HUES64 (cell line): ENCODE data around the gene ITPRIP.

Source experiments
- H3K27ac ChIP-seq: 2 replicates; pipeline ENCODE4 v1.7.0; 2013; ENCODE audit warnings: low read depth, low read length, inconsistent platforms
- H3K27me3 ChIP-seq: 2 replicates; pipeline ENCODE4 v1.6.1; 2013; ENCODE audit warnings: mild to moderate bottlenecking, low read length; ENCODE audit not compliant: insufficient read depth
- H3K36me3 ChIP-seq: 2 replicates; pipeline ENCODE4 v1.6.1; 2013; ENCODE audit warnings: mild to moderate bottlenecking, low read length; ENCODE audit not compliant: insufficient read depth
- H3K4me1 ChIP-seq: 2 replicates; pipeline ENCODE4 v1.6.1; 2013; ENCODE audit warnings: mild to moderate bottlenecking, low read length, moderate library complexity; ENCODE audit not compliant: insufficient read depth
- H3K4me3 ChIP-seq: 2 replicates; pipeline ENCODE4 v1.5.1; 2013; ENCODE audit warnings: mild to moderate bottlenecking, low read length, moderate library complexity
- H3K9ac ChIP-seq: 2 replicates; pipeline ENCODE4 v1.6.1; 2013; ENCODE audit warnings: mild to moderate bottlenecking, low read depth, low read length
- H3K9me3 ChIP-seq: 2 replicates; pipeline ENCODE4 v1.6.1; 2013; ENCODE audit warnings: low read depth, low read length; ENCODE audit not compliant: insufficient read depth
- WGBS: fragments of 150-250, 120-280 bp; methylation state at CpG from one replicate; pipeline ENCODE4 v1.1.7; 2013; ENCODE audit warnings: missing lambda C conversion rate; 5-methylcytosine and 5-hydroxymethylcytosine counted together

ITPRIP gene

GRCh38 chr10:104351919-104352318 lies 13.7 kb upstream of the ITPRIP start:
- Histone ChIP-seq H3K9me3 (no peaks in the 10 kb centered on the region), H3K27me3 (peaks cover 23% of the 10 kb centered on the region), H3K36me3 (no peaks in the 10 kb centered on the region), H3K27ac (no peak overlapping the region), H3K9ac (no peak overlapping the region), H3K4me3 (no peak overlapping the region), H3K4me1 (peaks cover 10% of the 10 kb centered on the region)
- WGBS = 100% methylated on average over 1 of the region's 1 CpG

GRCh38 chr10:104351061-104351702 lies 12.9 kb upstream of the ITPRIP start:
- Histone ChIP-seq H3K27me3 (peaks cover 23% of the 10 kb centered on the region), H3K27ac (no peak overlapping the region), H3K9ac (no peak overlapping the region), H3K4me1 (peaks cover 10% of the 10 kb centered on the region), H3K4me3 (no peak overlapping the region), H3K36me3 (no peaks in the 10 kb centered on the region), H3K9me3 (no peaks in the 10 kb centered on the region)
- 90% methylated on average over 2 of the region's 2 CpGs for WGBS

- Histone ChIP-seq H3K9me3 (no peaks in the 10 kb centered on the region), H3K27ac (no peak overlapping the region), H3K9ac (no peak overlapping the region), H3K4me1 (peaks cover 10% of the 10 kb centered on the region), H3K36me3 (no peaks in the 10 kb centered on the region), H3K27me3 (peaks cover 18% of the 10 kb centered on the region), H3K4me3 (no peak overlapping the region)
- WGBS = 45% methylated on average over 5 of the region's 6 CpGs
These were observed 11.9 kb upstream of the ITPRIP start for GRCh38 chr10:104350127-104350635.

- H3K9me3 ChIP-seq = no peaks in the 10 kb centered on the region
- peak overlapping the region; percentile 57 for H3K9ac ChIP-seq
- H3K4me1 ChIP-seq = peaks cover 10% of the 10 kb centered on the region
- peak overlapping the region; percentile 43; the same call in 1 of the 2 replicates for H3K27ac ChIP-seq
- peaks cover 13% of the 10 kb centered on the region for H3K27me3 ChIP-seq
- H3K36me3 ChIP-seq = no peaks in the 10 kb centered on the region
- H3K4me3 ChIP-seq = no peak overlapping the region
- WGBS = 40% methylated on average over 5 of the region's 5 CpGs
These were observed 11.4 kb upstream of the ITPRIP start for GRCh38 chr10:104349623-104350126.

DNA sequence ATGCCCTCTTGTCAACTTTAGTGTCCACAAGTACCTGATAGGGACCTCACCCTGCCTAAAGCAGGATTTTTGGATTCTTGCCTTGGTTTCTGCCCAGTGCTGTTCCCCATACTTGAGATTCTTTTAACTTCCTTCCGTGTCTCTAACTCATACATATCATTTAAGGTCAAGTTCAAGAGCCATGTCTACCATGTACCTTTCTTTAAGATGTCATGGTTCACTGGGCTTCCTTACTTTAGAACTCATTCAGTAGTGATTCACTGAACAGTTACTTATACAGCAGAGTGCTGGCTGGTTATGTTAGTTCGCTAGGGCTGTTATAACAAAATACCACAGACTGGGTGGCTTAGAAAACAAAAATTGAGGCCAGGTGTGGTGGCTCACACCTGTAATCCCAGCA lies 10.3 kb upstream of the ITPRIP start:
- Histone ChIP-seq H3K4me3 (no peak overlapping the region), H3K36me3 (no peaks in the 10 kb centered on the region), H3K27me3 (peaks cover 2% of the 10 kb centered on the region; the same call in 1 of the 2 replicates), H3K9ac (no peak overlapping the region), H3K27ac (no peak overlapping the region), H3K4me1 (peaks cover 10% of the 10 kb centered on the region), H3K9me3 (no peaks in the 10 kb centered on the region)
- WGBS = 91% methylated on average over 2 of the region's 2 CpGs

GRCh38 chr10:104347295-104348045 lies 9.2 kb upstream of the ITPRIP start:
- Histone ChIP-seq H3K4me1 (peaks cover 16% of the 10 kb centered on the region), H3K9me3 (no peaks in the 10 kb centered on the region), H3K27me3 (0 out of 2 replicates have a peak, but pooled peaks cover under 1% of the 10 kb centered on the region), H3K4me3 (no peak overlapping the region), H3K27ac (no peak overlapping the region), H3K36me3 (no peaks in the 10 kb centered on the region), H3K9ac (no peak overlapping the region)
- 94% methylated on average over 4 of the region's 4 CpGs for WGBS

DNA sequence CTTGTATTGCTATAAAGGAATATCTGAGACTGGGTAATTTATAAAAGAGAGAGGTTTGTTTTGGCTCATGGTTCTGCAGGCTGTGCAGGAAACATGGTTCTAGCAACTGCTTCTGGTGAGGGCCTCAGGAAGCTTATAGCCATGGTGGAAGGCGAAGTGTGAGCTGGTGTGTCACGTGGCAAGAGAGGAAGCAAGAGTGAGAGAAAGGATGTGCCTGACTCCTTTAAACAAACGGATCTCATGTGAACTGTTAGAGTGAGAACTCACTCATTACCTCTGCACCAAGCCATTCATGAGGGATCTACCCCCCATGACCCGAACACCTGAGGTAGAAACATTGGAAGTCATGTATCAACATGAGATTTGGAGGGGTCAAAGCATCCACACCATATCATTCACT lies 7.7 kb upstream of the ITPRIP start:
- 81% methylated on average over 4 of the region's 4 CpGs for WGBS
- Histone ChIP-seq H3K27me3 (no peaks in the 10 kb centered on the region), H3K9ac (no peak overlapping the region), H3K4me1 (peaks cover 16% of the 10 kb centered on the region), H3K27ac (no peak overlapping the region), H3K9me3 (no peaks in the 10 kb centered on the region), H3K36me3 (no peaks in the 10 kb centered on the region), H3K4me3 (no peak overlapping the region)

GRCh38 chr10:104345515-104345914 lies 7.2 kb upstream of the ITPRIP start:
- H3K4me3 ChIP-seq = no peak overlapping the region

GRCh38 chr10:104344219-104344618 lies 6.0 kb upstream of the ITPRIP start:
- H3K9ac ChIP-seq = no peak overlapping the region
- H3K4me1 ChIP-seq = peaks cover 19% of the 10 kb centered on the region; the same call in 1 of the 2 replicates
- H3K4me3 ChIP-seq = no peak overlapping the region
- H3K36me3 ChIP-seq = no peaks in the 10 kb centered on the region
- H3K9me3 ChIP-seq = no peaks in the 10 kb centered on the region
- WGBS = 100% methylated on average over 1 of the region's 1 CpG
- no peak overlapping the region for H3K27ac ChIP-seq
- H3K27me3 ChIP-seq = peaks cover 15% of the 10 kb centered on the region; the same call in 1 of the 2 replicates

More at GRCh38 chr10:104345515-104345914, 7.2 kb upstream of the ITPRIP start:
- peaks cover 2% of the 10 kb centered on the region; the same call in 1 of the 2 replicates for H3K27me3 ChIP-seq
- no peaks in the 10 kb centered on the region for H3K9me3 ChIP-seq
- no peak overlapping the region for H3K9ac ChIP-seq
- H3K27ac ChIP-seq = no peak overlapping the region
- H3K4me1 ChIP-seq = peaks cover 16% of the 10 kb centered on the region
- no peaks in the 10 kb centered on the region for H3K36me3 ChIP-seq

GRCh38 chr10:104342941-104343411 lies 4.7 kb upstream of the ITPRIP start:
- H3K27me3 ChIP-seq = peaks cover 18% of the 10 kb centered on the region; the same call in 1 of the 2 replicates
- H3K4me1 ChIP-seq = peaks cover 18% of the 10 kb centered on the region; the same call in 1 of the 2 replicates
- no peak overlapping the region for H3K9ac ChIP-seq
- WGBS = 65% methylated on average over 3 of the region's 3 CpGs
- no peak overlapping the region for H3K4me3 ChIP-seq
- H3K36me3 ChIP-seq = no peaks in the 10 kb centered on the region
- no peak overlapping the region for H3K27ac ChIP-seq
- no peaks in the 10 kb centered on the region for H3K9me3 ChIP-seq

GRCh38 chr10:104340641-104341040 lies 2.4 kb upstream of the ITPRIP start:
- no peak overlapping the region for H3K9ac ChIP-seq
- H3K27me3 ChIP-seq = peaks cover 18% of the 10 kb centered on the region; the same call in 1 of the 2 replicates
- H3K9me3 ChIP-seq = no peaks in the 10 kb centered on the region
- no peaks in the 10 kb centered on the region for H3K36me3 ChIP-seq
- H3K4me1 ChIP-seq = peaks cover 26% of the 10 kb centered on the region
- H3K27ac ChIP-seq = no peak overlapping the region
- H3K4me3 ChIP-seq = no peak overlapping the region
- 87% methylated on average over 1 of the region's 4 CpGs for WGBS
